Activated CD4-positive, alpha-beta T cell treated with anti-CD3 and anti-CD28 coated beads for 36 hours (primary cell): ENCODE data around the gene NGRN. TPM values are rescaled to one million over a fixed set of nuclear protein-coding genes. Genes with fewer than 3 reads are reported as not detected.

Source experiments
- ATAC-seq: fragments of 200-7000 bp; cut with Tn5 transposase; one replicate; pipeline ENCODE4 v1.10.0; 2021; ENCODE audit warnings: mild to moderate bottlenecking, moderate library complexity
- CTCF ChIA-PET: fragments of 350-600 bp; sonication (Branson Sonifier 250); formaldehyde crosslinking; loops from one replicate; lab custom pipeline; 2021; ENCODE audit warnings: antibody characterized with exemption; lab: Charles Lee
- POLR2A ChIA-PET: fragments of 350-600 bp; sonication (Branson Sonifier 250); formaldehyde crosslinking; loops from one replicate; lab custom pipeline; 2021; ENCODE audit warnings: antibody characterized with exemption, inconsistent platforms; lab: Charles Lee
- DNase-seq: peaks from one replicate; pipeline ENCODE4 v3.0.0-alpha.2; 2020
- H3K27ac Mint-ChIP-seq: one replicate; pipeline ENCODE4 v1.8.0; 2021; ENCODE audit warnings: mixed read lengths
- H3K27me3 Mint-ChIP-seq: one replicate; pipeline ENCODE4 v1.8.0; 2021; ENCODE audit warnings: mixed read lengths
- H3K36me3 Mint-ChIP-seq: one replicate; pipeline ENCODE4 v1.8.0; 2021; ENCODE audit warnings: low read depth, mixed read lengths
- H3K4me1 Mint-ChIP-seq: one replicate; pipeline ENCODE4 v1.8.0; 2021; ENCODE audit warnings: mixed read lengths
- H3K4me3 Mint-ChIP-seq: one replicate; pipeline ENCODE4 v1.8.0; 2021; ENCODE audit warnings: mild to moderate bottlenecking, moderate library complexity, mixed read lengths
- H3K9me3 Mint-ChIP-seq: one replicate; pipeline ENCODE4 v1.8.0; 2021; ENCODE audit warnings: low read depth, mixed read lengths
- intact Hi-C, 2 experiments: fragments of 100-400 bp; cut with DNase I in 1 of 2; cut with micrococcal nuclease in 1 of 2; formaldehyde crosslinking; loops; one replicate each; pipeline versions ENCODE4 v1.14.2 to v1.15.1; 2022 to 2024; cut with DNase I, micrococcal nuclease
- total RNA-seq, 2 experiments: library from RNA; stranded (reverse); gene quantifications; one replicate each; pipeline ENCODE4 v1.2.3, GENCODE V29; 2021

NGRN gene
- total RNA-seq: 10 to 100 TPM; 22.0 to 23.9 TPM

DNA sequence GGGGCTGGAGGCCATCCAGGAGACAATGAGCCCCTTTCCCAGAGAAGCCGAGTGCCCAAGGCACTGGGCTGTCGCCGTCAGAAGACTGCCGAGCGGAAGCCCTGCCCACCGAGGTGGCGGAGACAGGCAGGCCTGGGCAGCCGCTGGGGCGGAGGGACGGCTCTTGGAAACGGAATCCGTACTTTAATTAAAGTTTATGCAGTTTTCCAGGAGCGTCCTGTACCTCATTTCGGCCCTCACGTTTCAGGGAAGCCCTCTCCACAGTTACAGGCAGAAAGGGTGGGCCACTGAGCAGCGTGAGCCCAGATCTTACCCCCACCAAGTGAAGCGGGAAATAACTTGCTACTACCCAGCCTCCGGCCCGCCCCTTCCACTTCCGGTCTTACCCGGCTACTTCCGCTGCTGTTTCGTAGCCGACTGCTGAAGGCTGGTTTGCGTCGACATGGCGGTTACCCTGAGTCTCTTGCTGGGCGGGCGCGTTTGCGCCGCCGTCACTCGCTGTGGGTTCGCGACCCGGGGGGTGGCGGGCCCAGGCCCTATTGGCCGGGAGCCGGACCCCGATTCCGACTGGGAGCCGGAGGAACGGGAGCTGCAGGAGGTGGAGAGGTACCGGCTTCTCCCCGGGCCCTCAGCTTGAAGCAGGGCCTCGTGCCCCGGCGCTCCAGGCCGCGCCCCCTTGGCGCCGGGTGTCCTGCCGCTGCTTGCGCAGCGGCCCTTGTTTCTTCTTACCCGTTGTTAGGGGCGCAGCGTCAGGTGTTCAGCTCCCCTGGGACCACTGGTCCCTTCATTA, at the start of gene NGRN:
TSS of gene NGRN (plus strand) at position 402 of the 790 bp plus-strand sequence. CDS start at position 443, 41 bp downstream.
- H3K4me1 Mint-ChIP-seq: peaks cover 37% of the 10 kb centered on the region
- ATAC-seq: peak; percentile 87
- intact Hi-C loops: loop anchor here (1.0 to 5.0 kb wide), 13 partner anchors 31 to 690 kb away; partner anchors contain the start of genes GDPGP1 (in 2 of the 2), AP3S2 (in 1 of the 2), BLM (in 1 of the 2) and HDDC3 (in 1 of the 2)
- peak within 1 kb of the TSS; percentile 99 for H3K27ac Mint-ChIP-seq
- peak within 1 kb of the TSS; percentile 98 for H3K4me3 Mint-ChIP-seq
- H3K36me3 Mint-ChIP-seq: peaks cover 29% of the 10 kb centered on the region
- DNase-seq: peak; percentile 95
- H3K9me3 Mint-ChIP-seq: no peaks in the 10 kb centered on the region
- ChIA-PET CTCF (interaction anchor here (0.7 to 0.9 kb wide), 3 partner anchors 16 to 637 kb away, joined by 3 to 4 read pairs (median 3); partner anchors contain the start of genes CIB1, GDPGP1, MAN2A2 and TTLL13), POLR2A (interaction anchor here (0.6 to 1.5 kb wide), 2 partner anchors 16 to 32 kb away, joined by 3 to 5 read pairs; partner anchors contain the start of gene TTLL13)
- no peaks in the 10 kb centered on the region for H3K27me3 Mint-ChIP-seq

DNA sequence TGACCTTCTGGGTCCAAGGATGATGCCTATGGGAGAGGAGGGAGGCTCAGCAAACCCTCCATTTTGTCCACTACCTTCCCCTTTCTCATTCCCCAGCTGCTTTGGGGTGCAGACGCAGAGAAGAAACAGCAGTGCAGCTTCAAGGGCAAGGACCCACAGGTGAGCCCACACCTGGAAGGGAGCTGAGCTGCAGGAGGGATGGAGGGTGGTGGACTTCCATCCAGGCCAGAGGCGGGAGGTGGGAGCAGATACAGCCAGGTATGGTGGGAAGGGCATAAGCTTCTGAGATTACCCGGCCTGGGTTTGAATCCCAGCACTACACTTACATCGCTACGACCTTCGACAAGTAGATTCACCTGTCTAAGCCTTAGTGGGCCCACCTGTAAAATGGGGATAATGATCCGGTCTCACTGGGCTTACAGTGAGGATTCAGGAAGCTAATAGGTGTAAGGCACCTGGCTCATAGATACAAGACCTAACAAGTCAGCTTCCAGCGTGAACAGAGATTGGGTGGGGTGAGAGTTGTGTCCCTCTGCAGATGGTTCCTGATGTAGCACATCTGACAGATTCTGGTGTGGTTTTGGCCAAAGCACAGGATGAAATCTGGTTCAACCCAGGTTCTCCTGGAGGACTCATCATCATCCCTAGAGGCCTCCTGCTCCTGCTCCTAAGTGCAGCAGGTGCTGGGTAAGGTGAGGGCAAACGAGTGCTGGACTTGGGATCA, 47.6 kb upstream of the NGRN start:
- no peaks in the 10 kb centered on the region for H3K27me3 Mint-ChIP-seq
- ChIA-PET POLR2A (no interaction called here), CTCF (interaction anchor here (0.6 to 1.9 kb wide), 8 partner anchors 13 to 467 kb away, joined by 3 to 8 read pairs (median 3); no protein-coding TSS in a partner anchor)
- H3K4me1 Mint-ChIP-seq: peaks cover 5% of the 10 kb centered on the region
- no peaks in the 10 kb centered on the region for H3K36me3 Mint-ChIP-seq
- H3K9me3 Mint-ChIP-seq: no peaks in the 10 kb centered on the region
- H3K27ac Mint-ChIP-seq: no peak overlapping the region
- intact Hi-C loops: no loop called here
- no peak for DNase-seq
- H3K4me3 Mint-ChIP-seq: no peak overlapping the region
- ATAC-seq: no peak

- peak; percentile 82 for ATAC-seq
- intact Hi-C loops: loop anchor here in 1 of 2 experiments (1.0 kb wide), 2 partner anchors 67 to 76 kb away; no protein-coding TSS in a partner anchor
- Mint-ChIP-seq H3K27ac (no peak overlapping the region), H3K36me3 (peaks cover 3% of the 10 kb centered on the region), H3K27me3 (no peaks in the 10 kb centered on the region), H3K4me1 (peaks cover 2% of the 10 kb centered on the region), H3K4me3 (no peak overlapping the region), H3K9me3 (no peaks in the 10 kb centered on the region)
- DNase-seq: peak; percentile 76
- ChIA-PET POLR2A (no interaction called here), CTCF (interaction anchor here (0.6 to 1.6 kb wide), 11 partner anchors 11 to 80 kb away, joined by 3 to 6 read pairs (median 4); no protein-coding TSS in a partner anchor)
These were observed 45.9 kb upstream of the NGRN start for GRCh38 chr15:90219421-90220141.

GRCh38 chr15:90221246-90221900, 44.1 kb upstream of the NGRN start:
- no peak overlapping the region for H3K27ac Mint-ChIP-seq
- no peaks in the 10 kb centered on the region for H3K9me3 Mint-ChIP-seq
- no peak overlapping the region for H3K4me3 Mint-ChIP-seq
- CTCF ChIA-PET: interaction anchor here (0.6 to 2.2 kb wide), 14 partner anchors 10 to 567 kb away, joined by 3 to 11 read pairs (median 4); partner anchors contain the start of genes CIB1, GDPGP1 and SEMA4B
- peaks cover 4% of the 10 kb centered on the region for H3K36me3 Mint-ChIP-seq
- intact Hi-C loops: no loop called here
- H3K4me1 Mint-ChIP-seq: no peaks in the 10 kb centered on the region
- DNase-seq: peak; percentile 63
- POLR2A ChIA-PET: interaction anchor here (0.7 kb wide), 2 partner anchors 11 to 42 kb away, joined by 3 read pairs; no protein-coding TSS in a partner anchor
- ATAC-seq: peak; percentile 60
- H3K27me3 Mint-ChIP-seq: no peaks in the 10 kb centered on the region

DNA sequence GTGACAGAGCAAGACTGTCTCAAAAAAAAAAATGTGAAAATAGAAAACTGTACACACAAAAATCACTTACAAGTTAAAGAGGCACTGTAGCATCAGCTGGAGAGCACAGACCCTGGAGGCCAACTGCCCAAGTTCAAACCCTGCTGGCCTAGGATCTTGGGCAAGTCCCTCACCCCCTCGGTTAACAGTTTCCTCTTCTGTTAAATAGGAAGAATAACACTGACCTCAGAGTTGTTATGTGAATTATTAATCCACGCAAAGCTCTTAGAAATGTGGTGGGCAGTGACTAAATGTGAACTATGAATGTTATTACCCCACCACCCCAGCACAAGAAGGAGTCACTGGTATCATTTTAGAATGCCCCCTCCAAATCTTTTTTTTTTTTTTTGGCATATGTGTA, 42.9 kb upstream of the NGRN start:
- H3K36me3 Mint-ChIP-seq: peaks cover 4% of the 10 kb centered on the region
- ChIA-PET CTCF (interaction anchor here (1.7 to 2.2 kb wide), 2 partner anchors 9 to 20 kb away, joined by 9 to 11 read pairs; no protein-coding TSS in a partner anchor), POLR2A (no interaction called here)
- intact Hi-C loops: no loop called here
- no peaks in the 10 kb centered on the region for H3K27me3 Mint-ChIP-seq
- no peaks in the 10 kb centered on the region for H3K4me1 Mint-ChIP-seq
- no peak overlapping the region for H3K27ac Mint-ChIP-seq
- no peaks in the 10 kb centered on the region for H3K9me3 Mint-ChIP-seq
- DNase-seq: no peak
- ATAC-seq: no peak
- no peak overlapping the region for H3K4me3 Mint-ChIP-seq

GRCh38 chr15:90223441-90224165, 41.9 kb upstream of the NGRN start:
- ChIA-PET CTCF (interaction anchor here (0.6 kb wide), 1 partner anchor 20 kb away, joined by 4 read pairs; no protein-coding TSS in a partner anchor), POLR2A (no interaction called here)
- no peaks in the 10 kb centered on the region for H3K27me3 Mint-ChIP-seq
- ATAC-seq (no peak), DNase-seq (no peak)
- H3K36me3 Mint-ChIP-seq: peaks cover 7% of the 10 kb centered on the region
- H3K9me3 Mint-ChIP-seq: no peaks in the 10 kb centered on the region
- no peak overlapping the region for H3K27ac Mint-ChIP-seq
- H3K4me1 Mint-ChIP-seq: no peaks in the 10 kb centered on the region
- intact Hi-C loops: no loop called here
- no peak overlapping the region for H3K4me3 Mint-ChIP-seq

DNA sequence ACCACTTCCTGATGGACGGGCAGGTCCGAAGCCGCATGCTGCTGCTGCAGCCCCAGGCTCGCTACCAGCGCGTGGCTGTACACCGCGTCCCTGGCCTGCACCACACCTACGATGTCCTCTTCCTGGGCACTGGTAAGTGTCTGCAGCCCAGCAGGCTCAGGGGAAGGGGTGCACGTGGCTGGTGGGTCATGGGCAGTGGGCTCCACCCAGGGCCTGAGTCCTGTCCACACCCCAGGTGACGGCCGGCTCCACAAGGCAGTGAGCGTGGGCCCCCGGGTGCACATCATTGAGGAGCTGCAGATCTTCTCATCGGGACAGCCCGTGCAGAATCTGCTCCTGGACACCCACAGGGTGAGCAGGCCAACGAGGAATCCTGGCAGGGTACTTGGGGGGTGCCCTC, 40.4 kb upstream of the NGRN start:
- H3K4me3 Mint-ChIP-seq: no peak overlapping the region
- no peaks in the 10 kb centered on the region for H3K27me3 Mint-ChIP-seq
- no peak overlapping the region for H3K27ac Mint-ChIP-seq
- H3K36me3 Mint-ChIP-seq: peaks cover 20% of the 10 kb centered on the region
- peaks cover 11% of the 10 kb centered on the region for H3K4me1 Mint-ChIP-seq
- no peaks in the 10 kb centered on the region for H3K9me3 Mint-ChIP-seq
- POLR2A ChIA-PET: no interaction called here
- no peak for ATAC-seq
- DNase-seq: no peak
- CTCF ChIA-PET: interaction anchor here (1.4 kb wide), 1 partner anchor 10 kb away, joined by 3 read pairs; no protein-coding TSS in a partner anchor
- intact Hi-C loops: no loop called here

DNA sequence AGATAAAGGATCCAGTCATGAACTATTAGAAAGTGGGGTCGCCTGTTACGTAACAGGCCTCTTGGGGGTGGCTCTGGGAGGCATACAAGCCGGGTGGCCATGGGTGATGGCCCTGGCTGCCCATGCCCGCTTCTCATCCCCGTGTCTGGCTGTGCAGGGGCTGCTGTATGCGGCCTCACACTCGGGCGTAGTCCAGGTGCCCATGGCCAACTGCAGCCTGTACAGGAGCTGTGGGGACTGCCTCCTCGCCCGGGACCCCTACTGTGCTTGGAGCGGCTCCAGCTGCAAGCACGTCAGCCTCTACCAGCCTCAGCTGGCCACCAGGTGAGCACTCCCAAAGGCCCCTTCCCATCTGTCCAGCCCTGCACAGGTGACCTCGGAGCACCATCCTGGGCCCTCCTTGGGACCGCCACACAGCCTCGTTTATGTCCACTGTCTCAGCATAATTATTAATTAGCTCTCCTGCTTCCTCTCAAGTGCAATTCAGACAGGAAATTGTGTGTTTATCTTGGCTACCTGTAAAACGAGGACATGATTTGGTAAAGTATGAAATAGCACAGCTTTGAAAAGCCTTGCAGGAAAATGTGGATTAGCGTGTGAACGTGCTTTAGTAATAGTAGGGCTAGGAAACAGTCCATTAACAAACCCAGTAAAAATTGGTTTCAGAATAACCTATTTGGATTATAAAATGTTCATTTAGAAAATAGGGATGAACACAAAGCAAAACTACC, 39.8 kb upstream of the NGRN start:
- DNase-seq (no peak), ATAC-seq (no peak)
- peaks cover 24% of the 10 kb centered on the region for H3K36me3 Mint-ChIP-seq
- no peaks in the 10 kb centered on the region for H3K9me3 Mint-ChIP-seq
- ChIA-PET CTCF (interaction anchor here (1.4 kb wide), 1 partner anchor 10 kb away, joined by 3 read pairs; no protein-coding TSS in a partner anchor), POLR2A (no interaction called here)
- no peak overlapping the region for H3K4me3 Mint-ChIP-seq
- no peaks in the 10 kb centered on the region for H3K27me3 Mint-ChIP-seq
- intact Hi-C loops: no loop called here
- no peak overlapping the region for H3K27ac Mint-ChIP-seq
- peaks cover 16% of the 10 kb centered on the region for H3K4me1 Mint-ChIP-seq

DNA sequence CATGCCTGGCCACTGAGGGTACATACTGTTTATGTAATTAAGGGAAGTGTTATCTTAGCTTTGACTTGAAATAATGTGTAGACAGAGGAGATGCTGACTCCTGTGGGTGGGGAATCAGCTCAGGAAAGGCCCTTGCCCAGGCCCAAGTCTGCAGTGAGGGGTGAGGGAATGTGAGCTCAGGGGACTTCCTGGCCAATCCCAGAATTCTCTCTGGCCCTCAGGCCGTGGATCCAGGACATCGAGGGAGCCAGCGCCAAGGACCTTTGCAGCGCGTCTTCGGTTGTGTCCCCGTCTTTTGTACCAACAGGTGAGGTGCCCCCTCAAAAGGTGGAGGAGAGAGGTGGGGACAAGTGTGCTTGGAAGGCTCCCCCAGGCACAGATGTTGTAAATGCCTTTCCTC, 38.1 kb upstream of the NGRN start:
- no peak for ATAC-seq
- H3K4me3 Mint-ChIP-seq: no peak overlapping the region
- H3K9me3 Mint-ChIP-seq: no peaks in the 10 kb centered on the region
- POLR2A ChIA-PET: interaction anchor here (0.6 kb wide), 1 partner anchor 106 kb away, joined by 4 read pairs; no protein-coding TSS in a partner anchor
- no peak overlapping the region for H3K27ac Mint-ChIP-seq
- H3K36me3 Mint-ChIP-seq: peaks cover 36% of the 10 kb centered on the region
- CTCF ChIA-PET: no interaction called here
- H3K4me1 Mint-ChIP-seq: peaks cover 31% of the 10 kb centered on the region
- no peaks in the 10 kb centered on the region for H3K27me3 Mint-ChIP-seq
- intact Hi-C loops: no loop called here
- no peak for DNase-seq
